ENCODE results near the gene CLINT1.

Gene CLINT1

GRCh38 chr5:157820593-157821252, 38.2 kb downstream of the CLINT1 start:
- no peak for DNase-seq (ENCODE audit: low read depth in 1 of 2, low spot score in 1 of 2)

- no peak for DNase-seq (ENCODE audit: low read depth in 1 of 2, low spot score in 1 of 2)
These were observed 39.3 kb downstream of the CLINT1 start for GRCh38 chr5:157819502-157820115.

- DNase-seq (ENCODE audit: low read depth in 1 of 2, low spot score in 1 of 2), result no peak
These were observed 40.6 kb downstream of the CLINT1 start for GRCh38 chr5:157818368-157818767.

GRCh38 chr5:157817928-157818327, 41.0 kb downstream of the CLINT1 start:
- no peak for DNase-seq (ENCODE audit: low read depth in 1 of 2, low spot score in 1 of 2)

DNA sequence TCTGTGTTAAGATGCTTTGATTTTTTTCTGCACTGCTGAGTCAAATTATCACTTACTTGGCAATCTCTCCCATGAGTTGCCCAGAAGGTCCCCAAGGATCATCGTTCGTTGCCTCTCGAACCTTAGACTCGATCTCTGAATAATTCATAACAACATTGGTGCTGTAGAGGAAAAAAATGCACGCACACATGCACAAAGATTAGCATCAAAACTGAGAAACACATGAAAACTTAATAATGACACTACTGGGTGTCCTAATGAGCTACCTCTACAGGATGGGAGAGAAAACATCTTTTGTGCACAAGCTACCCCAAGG, 41.6 kb downstream of the CLINT1 start:
- no peak for DNase-seq (ENCODE audit: low read depth in 1 of 2, low spot score in 1 of 2)

GRCh38 chr5:157816682-157817386, 42.1 kb downstream of the CLINT1 start:
- DNase-seq (ENCODE audit: low read depth in 1 of 2, low spot score in 1 of 2), result no peak

- no peak for DNase-seq (ENCODE audit: low read depth in 1 of 2, low spot score in 1 of 2)
These were observed 46.9 kb downstream of the CLINT1 start for GRCh38 chr5:157812086-157812485.

DNA sequence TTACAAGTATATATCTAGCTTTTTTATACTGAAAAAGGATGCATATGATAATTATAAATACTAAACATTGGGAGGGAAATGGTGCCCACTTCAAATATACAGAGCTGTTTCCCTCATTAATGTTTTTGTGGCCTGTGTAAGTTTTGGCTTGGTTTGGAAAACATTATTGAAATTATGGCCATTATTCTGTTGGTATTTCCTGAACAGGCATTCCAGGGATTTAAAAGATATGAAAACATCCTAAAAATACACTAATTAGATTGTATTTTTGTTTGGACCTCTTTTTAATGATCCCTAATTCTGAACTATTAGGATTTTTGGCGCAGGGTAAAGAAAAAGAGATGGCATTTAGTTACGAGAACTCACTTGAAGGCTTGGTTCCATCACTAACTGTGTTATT, 50.9 kb downstream of the CLINT1 start:
- no peak for DNase-seq (ENCODE audit: low read depth in 1 of 2, low spot score in 1 of 2)

DNA sequence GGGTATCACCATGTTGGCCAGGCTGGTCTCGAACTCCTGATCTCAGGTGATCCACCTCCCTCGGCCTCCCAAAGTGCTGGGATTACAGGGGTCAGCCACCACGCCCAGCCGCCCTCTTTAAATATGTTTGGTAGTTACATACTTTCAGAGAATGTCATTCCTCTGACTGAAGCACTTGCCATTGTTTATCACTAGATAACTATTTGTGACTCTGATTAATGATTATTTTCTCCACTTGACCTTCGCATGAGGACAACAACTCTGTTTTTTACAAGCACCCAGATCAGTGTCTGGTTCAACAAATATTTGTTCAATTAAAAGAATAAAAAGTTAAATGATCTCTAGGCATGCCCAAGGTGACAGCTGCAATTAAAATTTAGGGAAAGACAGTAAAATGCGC, 56.2 kb downstream of the CLINT1 start:
- DNase-seq (ENCODE audit: low read depth in 1 of 2, low spot score in 1 of 2), result no peak

- DNase-seq (ENCODE audit: low read depth in 1 of 2, low spot score in 1 of 2), result no peak
These were observed 58.8 kb downstream of the CLINT1 start for GRCh38 chr5:157800137-157800536.

- no peak for DNase-seq (ENCODE audit: low read depth in 1 of 2, low spot score in 1 of 2)
These were observed 59.4 kb downstream of the CLINT1 start for GRCh38 chr5:157799578-157799977.

GRCh38 chr5:157793301-157793700, 65.6 kb downstream of the CLINT1 start:
- DNase-seq (ENCODE audit: low read depth in 1 of 2, low spot score in 1 of 2), result no peak

GRCh38 chr5:157785801-157786200, 73.1 kb downstream of the CLINT1 start:
- no peak for DNase-seq (ENCODE audit: low read depth in 1 of 2, low spot score in 1 of 2)

GRCh38 chr5:157779221-157779620, 79.7 kb downstream of the CLINT1 start:
- DNase-seq (ENCODE audit: low read depth in 1 of 2, low spot score in 1 of 2), result no peak

- DNase-seq (ENCODE audit: low read depth in 1 of 2, low spot score in 1 of 2), result no peak
These were observed 80.7 kb downstream of the CLINT1 start for GRCh38 chr5:157778121-157778805.

GRCh38 chr5:157772127-157772526, 86.8 kb downstream of the CLINT1 start:
- DNase-seq (ENCODE audit: low read depth in 1 of 2, low spot score in 1 of 2), result no peak

- DNase-seq (ENCODE audit: low read depth in 1 of 2, low spot score in 1 of 2), result no peak
These were observed 88.3 kb downstream of the CLINT1 start for GRCh38 chr5:157770665-157771064.

DNA sequence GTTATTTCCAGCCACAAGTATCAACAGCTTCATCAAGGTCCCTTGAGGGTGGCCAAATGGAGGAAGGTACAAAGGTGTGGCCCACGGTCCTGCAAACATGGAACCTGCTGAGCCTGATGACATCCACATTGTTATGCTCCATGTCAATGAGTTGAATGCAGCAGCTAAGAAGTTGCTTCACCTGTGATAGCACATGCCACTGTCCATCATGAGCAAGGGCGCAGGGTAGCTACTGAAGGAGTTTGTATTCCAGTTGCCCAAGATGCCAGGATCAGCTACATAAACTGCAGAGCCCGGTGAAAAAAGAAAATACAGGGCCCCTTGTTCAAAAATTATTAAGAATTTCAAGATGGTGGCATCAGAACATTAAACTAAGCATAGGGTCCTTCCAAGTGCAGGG, 91.3 kb downstream of the CLINT1 start:
- no peak for DNase-seq (ENCODE audit: low read depth in 1 of 2, low spot score in 1 of 2)

GRCh38 chr5:157766902-157767301, 92.0 kb downstream of the CLINT1 start:
- DNase-seq (ENCODE audit: low read depth in 1 of 2, low spot score in 1 of 2), result no peak

DNA sequence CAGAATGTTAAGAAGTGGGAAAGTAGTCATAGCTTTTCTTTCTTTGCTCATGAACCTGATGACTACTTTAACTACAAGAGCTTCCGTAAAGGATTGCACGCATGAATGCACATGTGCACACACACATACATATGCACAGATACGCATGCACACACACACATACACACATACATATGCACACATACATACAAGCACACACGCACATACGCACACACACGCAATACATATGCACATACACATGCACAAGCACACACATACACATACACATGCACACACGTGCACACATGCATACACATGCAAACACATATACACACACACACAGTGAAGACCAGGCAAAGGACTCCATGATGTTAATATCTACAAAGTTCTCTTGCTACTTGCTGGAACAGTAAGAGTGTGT, 92.5 kb downstream of the CLINT1 start:
- DNase-seq (ENCODE audit: low read depth in 1 of 2, low spot score in 1 of 2), result no peak

DNA sequence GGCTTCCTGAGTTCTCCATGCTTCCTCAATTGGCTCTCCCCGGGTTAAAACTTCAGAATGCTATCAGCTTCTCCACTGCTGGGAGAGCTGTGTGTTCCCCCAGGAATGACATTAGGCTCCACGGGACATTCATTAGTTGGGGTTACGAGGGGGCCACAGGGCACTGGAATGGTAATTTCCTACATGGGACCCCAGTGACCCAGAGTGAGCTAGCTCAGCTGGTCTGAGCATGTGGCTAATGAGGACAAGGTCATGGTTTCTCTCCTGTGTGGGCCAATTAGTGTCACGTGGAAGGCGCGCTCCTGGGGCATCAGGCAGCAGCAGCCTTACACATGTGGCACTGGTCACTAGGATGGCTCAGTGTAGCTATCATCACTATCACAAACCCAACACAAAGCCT, 94.4 kb downstream of the CLINT1 start:
- no peak for DNase-seq (ENCODE audit: low read depth in 1 of 2, low spot score in 1 of 2)

Measured in stimulated activated CD4-positive, alpha-beta T cell treated with anti-CD3 and anti-CD28 coated beads, Interleukin-15, amount 100 ng/mL, for 1 hour (primary cell).